Fibroblast of skin of abdomen (primary cell): ENCODE results near the gene DNAJC1.
A peak's percentile ranks its signal among the peaks of the same experiment; 100 is the strongest.

ENCODE experiments used
- DNase-seq: peaks from one replicate; pipeline ENCODE4 v3.0.0-alpha.2; 2013

Gene DNAJC1

GRCh38 chr10:22006379-22006884, 2.9 kb upstream of the DNAJC1 start:
- no peak for DNase-seq

- no peak for DNase-seq
Measured at GRCh38 chr10:22005763-22006162, 2.2 kb upstream of the DNAJC1 start.

GRCh38 chr10:22003964-22004281, 393 bp upstream of the DNAJC1 start:
- no peak for DNase-seq

GRCh38 chr10:22002591-22003176, 846 bp downstream of the DNAJC1 start:
- peak; percentile 60 for DNase-seq

GRCh38 chr10:21995557-21995956, 8.0 kb downstream of the DNAJC1 start:
- no peak for DNase-seq

GRCh38 chr10:21993360-21994001, 10.0 kb downstream of the DNAJC1 start:
- no peak for DNase-seq

- DNase-seq, result no peak
Measured at GRCh38 chr10:21991785-21992184, 11.7 kb downstream of the DNAJC1 start.

GRCh38 chr10:21990449-21990848, 13.1 kb downstream of the DNAJC1 start:
- DNase-seq, result no peak

- DNase-seq, result peak; percentile 47
Measured at GRCh38 chr10:21989453-21990154, 13.9 kb downstream of the DNAJC1 start.

GRCh38 chr10:21985541-21985940, 18.0 kb downstream of the DNAJC1 start:
- peak; percentile 68 for DNase-seq

- no peak for DNase-seq
Measured at GRCh38 chr10:21981118-21981517, 22.4 kb downstream of the DNAJC1 start.

GRCh38 chr10:21980691-21981090, 22.8 kb downstream of the DNAJC1 start:
- DNase-seq, result no peak

- DNase-seq, result peak; percentile 63
Measured at GRCh38 chr10:21978191-21978862, 25.2 kb downstream of the DNAJC1 start.

GRCh38 chr10:21976739-21977138, 26.8 kb downstream of the DNAJC1 start:
- no peak for DNase-seq

GRCh38 chr10:21976280-21976679, 27.2 kb downstream of the DNAJC1 start:
- DNase-seq, result no peak

- DNase-seq, result peak; percentile 45
Measured at GRCh38 chr10:21975378-21975990, 28.0 kb downstream of the DNAJC1 start.

GRCh38 chr10:21972584-21972983, 30.9 kb downstream of the DNAJC1 start:
- no peak for DNase-seq

GRCh38 chr10:21969326-21970287, 33.9 kb downstream of the DNAJC1 start:
- DNase-seq, result peak; percentile 29

GRCh38 chr10:21964983-21965665, 38.4 kb downstream of the DNAJC1 start:
- DNase-seq, result no peak

GRCh38 chr10:21962358-21962757, 41.2 kb downstream of the DNAJC1 start:
- no peak for DNase-seq

- no peak for DNase-seq
Measured at GRCh38 chr10:21961847-21962246, 41.7 kb downstream of the DNAJC1 start.
